Panc1 (cell line): ENCODE data around the gene GSTT4. TPM values are rescaled to one million over a fixed set of nuclear protein-coding genes. Genes with fewer than 3 reads are reported as not detected.
A peak's percentile ranks its signal among the peaks of the same experiment; 100 is the strongest.

Source experiments
- ATAC-seq: fragments of 200-7000 bp; cut with Tn5 transposase; 2 replicates; pipeline ENCODE4 v1.9.1; 2020; ENCODE audit warnings: mild to moderate bottlenecking, moderate library complexity
- Bru-seq: library from RNA; stranded (reverse); fragments of 400-500 nt; gene quantifications from one replicate; lab custom pipeline; 2021; lab: Mats Ljungman, UMichigan
- BruChase-seq, 2 experiments: library from RNA; stranded (reverse); fragments of 400-500 nt; gene quantifications; one replicate each; lab custom pipeline; 2021; lab: Mats Ljungman, UMichigan
- BruUV-seq: library from RNA; stranded (reverse); fragments of 400-500 nt; replicated peaks from 2 replicates; lab custom pipeline; 2021; lab: Mats Ljungman, UMichigan
- CTCF ChIA-PET: fragments of 300-600 bp; sonication (Branson Sonifier 250); formaldehyde crosslinking; loops from one replicate; lab custom pipeline; 2022; ENCODE audit warnings: antibody characterized with exemption; lab: Charles Lee
- POLR2A ChIA-PET: fragments of 300-600 bp; sonication (Branson Sonifier 250); formaldehyde crosslinking; loops from one replicate; lab custom pipeline; 2022; ENCODE audit warnings: antibody characterized with exemption; lab: Charles Lee
- DNase-seq: peaks from one replicate; pipeline ENCODE4 v3.0.0-alpha.2; 2010; ENCODE audit warnings: low read depth, low spot score
- H3K27ac ChIP-seq: 2 replicates; pipeline ENCODE4 v1.5.1; 2011; ENCODE audit warnings: mild to moderate bottlenecking, low read length, inconsistent platforms
- H3K27me3 ChIP-seq: fragments of 200-500 bp; sonication (Bioruptor generic); 2 replicates; pipeline ENCODE4 v1.6.0; 2014; ENCODE audit warnings: low read length, inconsistent platforms; ENCODE audit not compliant: control insufficient read depth, insufficient read depth
- H3K36me3 ChIP-seq: fragments of 200-500 bp; sonication (Bioruptor generic); 2 replicates; pipeline ENCODE4 v1.5.1; 2014; ENCODE audit warnings: inconsistent platforms, mild to moderate bottlenecking, low read length, moderate library complexity; ENCODE audit not compliant: control insufficient read depth, insufficient read depth
- H3K4me1 ChIP-seq: 2 replicates; pipeline ENCODE4 v1.5.1; 2011; ENCODE audit warnings: inconsistent platforms, mild to moderate bottlenecking, low read length, moderate library complexity; ENCODE audit not compliant: control insufficient read depth, insufficient read depth
- H3K4me3 ChIP-seq, 2 experiments: 2 replicates each; pipeline ENCODE4 v1.5.1; 2011 to 2012; ENCODE audit warnings: low read depth in 2 of 2, low read length in 2 of 2, mild to moderate bottlenecking in 2 of 2, inconsistent platforms in 1 of 2, moderate library complexity in 1 of 2
- H3K9me3 ChIP-seq: fragments of 200-500 bp; sonication (Bioruptor generic); 2 replicates; pipeline ENCODE4 v1.5.1; 2014; ENCODE audit warnings: low read depth, mild to moderate bottlenecking, inconsistent platforms, low read length, moderate library complexity; ENCODE audit not compliant: control insufficient read depth, insufficient read depth
- CTCF ChIP-seq: fragments of 450-650 bp; IDR thresholded peaks from 2 replicates; pipeline ENCODE4 v1.5.1; 2017; ENCODE audit warnings: mild to moderate bottlenecking
- POLR2AphosphoS5 ChIP-seq: IDR thresholded peaks from 2 replicates; pipeline ENCODE4 v1.6.1; 2012; ENCODE audit warnings: mild to moderate bottlenecking, low read depth, low read length, moderate library complexity
- REST ChIP-seq, 2 experiments: IDR thresholded peaks; 2 replicates each; pipeline ENCODE4 v1.6.1; 2011 to 2012; ENCODE audit warnings: low read depth in 2 of 2, control low read depth in 1 of 2, low read length in 1 of 2, mild to moderate bottlenecking in 1 of 2, moderate library complexity in 1 of 2; ENCODE audit not compliant: insufficient read depth in 1 of 2
- SIN3A ChIP-seq: IDR thresholded peaks from 2 replicates; pipeline ENCODE4 v1.6.1; 2012; ENCODE audit warnings: low read depth, mild to moderate bottlenecking, low read length, moderate library complexity, borderline replicate concordance; ENCODE audit not compliant: insufficient read depth
- TCF7L2 ChIP-seq: IDR thresholded peaks from 2 replicates; pipeline ENCODE4 v1.6.1; 2011; ENCODE audit warnings: mild to moderate bottlenecking, low read depth, low read length, inconsistent platforms
- in situ Hi-C: cut with HindIII; loops from 2 replicates; pipeline ENCODE4 v1.10.0; 2016; ENCODE audit warnings: low sequenced_read_pairs, low pct_unique_long_range_greater_than_20kb
- intact Hi-C: fragments of 100-400 bp; cut with micrococcal nuclease; formaldehyde crosslinking; loops from one replicate; pipeline ENCODE4 v1.10.0; 2022; ENCODE audit not compliant: unreplicated experiment
- long read RNA-seq: library from polyadenylated mRNA; unstranded; transcript quantifications from one replicate; pipeline ENCODE4 v2.0.0, GENCODE V29; 2021; ENCODE audit not compliant: unreplicated experiment
- polyA plus RNA-seq: library from polyadenylated mRNA; unstranded; fragments of >200 nt; gene quantifications from one replicate; pipeline ENCODE4 v1.2.1, GENCODE V29; 2012; ENCODE audit warnings: missing spikeins; ENCODE audit not compliant: insufficient read length
- total RNA-seq: library from RNA; stranded (reverse); gene quantifications from one replicate; pipeline ENCODE4 v1.2.1, GENCODE V29; 2021; ENCODE audit not compliant: unreplicated experiment

Gene GSTT4
- total RNA-seq, result not detected
- not detected for polyA plus RNA-seq
- percentile 6 among the genes with signal in this experiment for Bru-seq, nascent RNA
- percentile 10 among the genes with signal in this experiment for BruChase-seq, experiment 1, labeled RNA remaining after a 2-hour chase
- BruChase-seq, experiment 2, labeled RNA remaining after a 6-hour chase, result not detected
- long read RNA-seq, result 0 reads

GRCh38 chr22:24005201-24005600 is at the start of gene GSTT4:
TSS of gene GSTT4 (minus strand) at chr22:24005453. CDS start at chr22:24005356, 97 bp downstream.
- in situ Hi-C loops (no loop called here), intact Hi-C loops (no loop called here)
- POLR2A ChIA-PET, result no interaction called here
- no peak for TF ChIP-seq REST (IDR thresholded peaks at IDR 0.05; ENCODE audit: insufficient read depth in 1 of 2, low read depth in 2 of 2, low read length in 1 of 2)
- no peak for TF ChIP-seq CTCF
- no peak for TF ChIP-seq SIN3A
- no peak for TF ChIP-seq TCF7L2
- TF ChIP-seq POLR2AphosphoS5, result no peak
- CTCF ChIA-PET, result no interaction called here
- no peaks in the 10 kb centered on the region for H3K27me3 ChIP-seq
- DNase-seq (no peak), ATAC-seq (no peak)
- H3K9me3 ChIP-seq, result no peaks in the 10 kb centered on the region
- H3K27ac ChIP-seq, result no peak within 1 kb of the TSS
- no peaks in the 10 kb centered on the region for H3K36me3 ChIP-seq
- H3K4me1 ChIP-seq, result no peaks in the 10 kb centered on the region
- no TSS peak for BruUV-seq
- no peak within 1 kb of the TSS for H3K4me3 ChIP-seq

DNA sequence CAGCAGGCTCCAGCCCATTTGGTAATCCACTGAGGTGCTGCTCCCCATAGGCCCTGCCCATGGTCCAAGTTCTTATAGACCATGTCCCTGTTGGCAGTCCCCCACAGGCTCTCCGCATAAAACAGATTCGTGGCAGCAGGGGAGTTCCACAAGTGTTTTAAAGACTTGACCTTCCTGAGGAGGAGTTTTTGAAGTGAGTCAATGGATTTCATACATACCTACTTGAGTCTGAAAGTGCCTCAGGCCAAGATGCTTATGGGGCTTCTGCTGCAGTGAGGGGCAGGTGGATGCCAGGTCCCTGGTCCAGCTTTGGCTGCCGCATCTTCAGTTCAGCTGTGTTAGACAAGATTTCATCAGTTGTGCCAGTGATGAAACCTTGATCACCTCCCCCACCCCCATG is 49.1 kb upstream of the GSTT4 start:
- ChIA-PET CTCF (no interaction called here), POLR2A (no interaction called here)
- Histone ChIP-seq H3K36me3 (no peaks in the 10 kb centered on the region), H3K27me3 (no peaks in the 10 kb centered on the region), H3K27ac (no peak overlapping the region), H3K4me1 (no peaks in the 10 kb centered on the region), H3K4me3 (no peak overlapping the region), H3K9me3 (no peaks in the 10 kb centered on the region)
- no TSS peak for BruUV-seq
- ATAC-seq, result no peak
- intact Hi-C loops (no loop called here), in situ Hi-C loops (no loop called here)
- no peak for TF ChIP-seq TCF7L2
- TF ChIP-seq REST (IDR thresholded peaks at IDR 0.05; ENCODE audit: insufficient read depth in 1 of 2, low read depth in 2 of 2, low read length in 1 of 2), result no peak
- TF ChIP-seq POLR2AphosphoS5, result no peak
- no peak for TF ChIP-seq CTCF
- no peak for TF ChIP-seq SIN3A
- DNase-seq, result no peak
